GM12872 (cell line): ENCODE data around the gene ZBTB18.

Source experiments
- CTCF ChIP-seq: IDR thresholded peaks from 3 replicates; pipeline ENCODE4 v1.5.1; 2011; ENCODE audit warnings: low read depth, mild to moderate bottlenecking, low read length, moderate library complexity; ENCODE audit not compliant: insufficient read depth

ZBTB18 gene

GRCh38 chr1:244049162-244050013 lies 1.7 kb upstream of the ZBTB18 start:
- no peak for TF ChIP-seq CTCF

GRCh38 chr1:244050014-244050834 lies 859 bp upstream of the ZBTB18 start:
- no peak for TF ChIP-seq CTCF

GRCh38 chr1:244052016-244052727 lies 1.1 kb downstream of the ZBTB18 start:
- TF ChIP-seq CTCF = no peak

- no peak for TF ChIP-seq CTCF
Observed at GRCh38 chr1:244052728-244053312, 1.7 kb downstream of the ZBTB18 start.

GRCh38 chr1:244053831-244054230 lies 2.7 kb downstream of the ZBTB18 start:
- no peak for TF ChIP-seq CTCF

GRCh38 chr1:244054247-244054923 lies 3.3 kb downstream of the ZBTB18 start:
- no peak for TF ChIP-seq CTCF

- TF ChIP-seq CTCF = no peak
Observed at GRCh38 chr1:244054924-244055263, 3.8 kb downstream of the ZBTB18 start.
